Measurements from ENCODE around the gene EIF4E3.
A peak's percentile ranks its signal among the peaks of the same experiment; 100 is the strongest.

Gene EIF4E3

GRCh38 chr3:71655061-71655460, 70.1 kb downstream of the EIF4E3 start:
- Histone ChIP-seq H3K27ac (replicated peaks) (no peak overlapping the region), H3K27me3 (ENCODE audit: insufficient read depth, poor library complexity, severe bottlenecking) (no peaks in the 10 kb centered on the region), H3K4me3 (replicated peaks; ENCODE audit: insufficient read depth, low read length) (no peak overlapping the region)
- no peak for DNase-seq (ENCODE audit: low read depth in 1 of 2, low spot score in 1 of 2)
- TF ChIP-seq GABPA (IDR thresholded peaks at IDR 0.05; ENCODE audit: low read depth): no peak
- no peak for TF ChIP-seq CTCF (IDR thresholded peaks at IDR 0.05; ENCODE audit: insufficient read depth, low read length)
- TF ChIP-seq SPI1 (IDR thresholded peaks at IDR 0.05; ENCODE audit: borderline replicate concordance, low read depth): no peak
- no peak for TF ChIP-seq POLR2AphosphoS5 (IDR thresholded peaks at IDR 0.05; ENCODE audit: low read depth)
- TF ChIP-seq REST (IDR thresholded peaks at IDR 0.05; ENCODE audit: insufficient replicate concordance, low read depth): no peak

- H3K27me3 ChIP-seq (ENCODE audit: insufficient read depth, poor library complexity, severe bottlenecking): no peaks in the 10 kb centered on the region
- no peak for TF ChIP-seq POLR2AphosphoS5 (IDR thresholded peaks at IDR 0.05; ENCODE audit: low read depth)
- TF ChIP-seq CTCF (IDR thresholded peaks at IDR 0.05; ENCODE audit: insufficient read depth, low read length): no peak
- TF ChIP-seq GABPA (IDR thresholded peaks at IDR 0.05; ENCODE audit: low read depth): no peak
- no peak for TF ChIP-seq SPI1 (IDR thresholded peaks at IDR 0.05; ENCODE audit: borderline replicate concordance, low read depth)
- no peak for TF ChIP-seq REST (IDR thresholded peaks at IDR 0.05; ENCODE audit: insufficient replicate concordance, low read depth)
- no peak overlapping the region for H3K4me3 ChIP-seq (replicated peaks; ENCODE audit: insufficient read depth, low read length)
- no peak for DNase-seq (ENCODE audit: low read depth in 1 of 2, low spot score in 1 of 2)
- no peak overlapping the region for H3K27ac ChIP-seq (replicated peaks)
Measured at GRCh38 chr3:71653414-71653807, 71.8 kb downstream of the EIF4E3 start.

GRCh38 chr3:71652781-71653413, 72.3 kb downstream of the EIF4E3 start:
- Histone ChIP-seq H3K27me3 (ENCODE audit: insufficient read depth, poor library complexity, severe bottlenecking) (no peaks in the 10 kb centered on the region), H3K4me3 (replicated peaks; ENCODE audit: insufficient read depth, low read length) (no peak overlapping the region), H3K27ac (replicated peaks) (no peak overlapping the region)
- TF ChIP-seq CTCF (IDR thresholded peaks at IDR 0.05; ENCODE audit: insufficient read depth, low read length) (peak; percentile 24), SPI1 (IDR thresholded peaks at IDR 0.05; ENCODE audit: borderline replicate concordance, low read depth) (no peak)
- DNase-seq (ENCODE audit: low read depth in 1 of 2, low spot score in 1 of 2): peak; percentile 5 to 30

GRCh38 chr3:71651625-71652024, 73.6 kb downstream of the EIF4E3 start:
- DNase-seq (ENCODE audit: low read depth in 1 of 2, low spot score in 1 of 2): no peak
- no peak for TF ChIP-seq CTCF (IDR thresholded peaks at IDR 0.05; ENCODE audit: insufficient read depth, low read length)
- no peak for TF ChIP-seq GABPA (IDR thresholded peaks at IDR 0.05; ENCODE audit: low read depth)
- no peak for TF ChIP-seq SPI1 (IDR thresholded peaks at IDR 0.05; ENCODE audit: borderline replicate concordance, low read depth)
- TF ChIP-seq REST (IDR thresholded peaks at IDR 0.05; ENCODE audit: insufficient replicate concordance, low read depth): no peak
- TF ChIP-seq POLR2AphosphoS5 (IDR thresholded peaks at IDR 0.05; ENCODE audit: low read depth): no peak
- H3K4me3 ChIP-seq (replicated peaks; ENCODE audit: insufficient read depth, low read length): no peak overlapping the region
- no peak overlapping the region for H3K27ac ChIP-seq (replicated peaks)
- no peaks in the 10 kb centered on the region for H3K27me3 ChIP-seq (ENCODE audit: insufficient read depth, poor library complexity, severe bottlenecking)
